C4-2B (cell line): ENCODE results near the gene SELENOW.

Source experiments
- H3K27ac ChIP-seq: fragments of 450-650 bp; 2 replicates; pipeline ENCODE4 v1.5.1; 2017
- ZFX ChIP-seq: fragments of 450-650 bp; IDR thresholded peaks from 2 replicates; pipeline ENCODE4 v1.6.1; 2017
- TF ChIP-seq, protein P1 (sequence below): fragments of 450-650 bp; conservative IDR thresholded peaks from 2 replicates; pipeline ENCODE4 v1.5.1; 2017; ENCODE audit warnings: mild to moderate bottlenecking

Gene SELENOW

DNA sequence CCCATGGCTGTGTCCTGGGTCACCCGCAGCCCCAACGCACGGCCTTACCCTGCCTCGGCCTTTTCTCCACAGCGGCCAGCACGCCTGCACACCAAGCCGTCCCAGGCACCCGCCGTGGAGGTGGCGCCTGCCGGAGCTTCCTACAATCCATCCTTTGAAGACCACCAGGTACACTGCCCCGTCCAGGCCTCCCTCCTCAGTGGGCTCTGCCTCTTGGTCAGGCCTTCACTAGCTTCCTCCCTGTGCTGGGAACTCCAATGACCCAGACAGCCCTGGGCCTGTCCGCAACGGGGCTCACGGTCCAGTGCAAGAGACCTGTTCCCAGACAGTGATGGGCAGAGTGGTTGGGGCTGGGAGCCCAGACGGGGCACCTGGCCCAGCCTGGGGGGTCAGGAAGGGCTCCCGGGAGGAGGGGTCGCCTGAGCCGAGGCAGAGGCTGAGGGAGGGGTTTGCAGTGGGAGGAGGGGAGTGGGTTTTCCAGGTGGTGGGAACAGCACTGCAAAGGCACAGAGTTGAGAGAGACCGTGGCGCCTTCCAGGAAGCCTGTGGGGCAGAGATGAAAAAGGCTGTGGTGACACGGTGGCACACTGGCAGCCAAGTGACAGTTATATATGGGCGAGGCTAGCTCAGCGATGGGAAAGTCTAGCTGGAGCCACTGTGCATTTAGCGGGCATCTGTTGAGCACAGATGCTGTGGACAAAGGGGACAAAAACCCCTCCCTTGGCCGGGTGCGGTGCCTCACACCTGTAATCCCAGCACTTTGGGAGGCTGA lies 25.9 kb upstream of the SELENOW start:
- H3K27ac ChIP-seq = no peak overlapping the region
- no peak for TF ChIP-seq ZFX
- TF ChIP-seq, protein P1, sequence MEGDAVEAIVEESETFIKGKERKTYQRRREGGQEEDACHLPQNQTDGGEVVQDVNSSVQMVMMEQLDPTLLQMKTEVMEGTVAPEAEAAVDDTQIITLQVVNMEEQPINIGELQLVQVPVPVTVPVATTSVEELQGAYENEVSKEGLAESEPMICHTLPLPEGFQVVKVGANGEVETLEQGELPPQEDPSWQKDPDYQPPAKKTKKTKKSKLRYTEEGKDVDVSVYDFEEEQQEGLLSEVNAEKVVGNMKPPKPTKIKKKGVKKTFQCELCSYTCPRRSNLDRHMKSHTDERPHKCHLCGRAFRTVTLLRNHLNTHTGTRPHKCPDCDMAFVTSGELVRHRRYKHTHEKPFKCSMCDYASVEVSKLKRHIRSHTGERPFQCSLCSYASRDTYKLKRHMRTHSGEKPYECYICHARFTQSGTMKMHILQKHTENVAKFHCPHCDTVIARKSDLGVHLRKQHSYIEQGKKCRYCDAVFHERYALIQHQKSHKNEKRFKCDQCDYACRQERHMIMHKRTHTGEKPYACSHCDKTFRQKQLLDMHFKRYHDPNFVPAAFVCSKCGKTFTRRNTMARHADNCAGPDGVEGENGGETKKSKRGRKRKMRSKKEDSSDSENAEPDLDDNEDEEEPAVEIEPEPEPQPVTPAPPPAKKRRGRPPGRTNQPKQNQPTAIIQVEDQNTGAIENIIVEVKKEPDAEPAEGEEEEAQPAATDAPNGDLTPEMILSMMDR = no peak

DNA sequence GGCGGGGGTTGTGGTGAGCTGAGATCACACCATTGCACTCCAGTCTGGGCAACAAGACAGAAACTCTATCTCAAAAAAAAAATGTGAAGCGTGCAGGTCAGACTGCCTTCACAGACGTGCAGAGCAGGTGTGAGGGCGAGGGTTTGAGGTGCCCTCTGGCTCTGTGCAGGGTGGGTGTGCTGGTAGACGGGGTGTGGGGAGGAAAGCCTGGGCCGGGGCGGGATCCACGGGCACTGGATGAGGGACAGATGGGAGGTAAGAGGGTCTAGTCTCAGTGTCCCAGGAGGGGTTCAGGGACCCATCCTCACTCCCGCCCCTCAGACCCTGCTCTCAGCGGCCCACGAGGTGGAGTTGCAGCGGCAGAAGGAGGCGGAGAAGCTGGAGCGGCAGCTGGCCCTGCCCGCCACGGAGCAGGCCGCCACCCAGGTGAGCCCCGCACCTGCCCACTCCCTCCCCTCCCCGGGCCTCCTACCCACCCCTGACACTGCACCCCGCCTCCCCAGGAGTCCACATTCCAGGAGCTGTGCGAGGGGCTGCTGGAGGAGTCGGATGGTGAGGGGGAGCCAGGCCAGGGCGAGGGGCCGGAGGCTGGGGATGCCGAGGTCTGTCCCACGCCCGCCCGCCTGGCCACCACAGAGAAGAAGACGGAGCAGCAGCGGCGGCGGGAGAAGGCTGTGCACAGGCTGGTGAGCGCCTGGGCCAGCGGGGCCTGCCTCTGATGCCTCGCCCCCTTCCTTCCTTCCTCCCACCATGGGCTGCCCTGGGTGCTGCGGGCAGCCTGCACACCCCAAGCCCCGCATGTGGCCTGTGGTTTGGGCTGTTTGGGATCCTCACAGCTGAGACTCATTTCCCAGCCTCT lies 24.1 kb upstream of the SELENOW start:
- no peak overlapping the region for H3K27ac ChIP-seq
- TF ChIP-seq, protein P1 = no peak
- TF ChIP-seq ZFX = no peak

DNA sequence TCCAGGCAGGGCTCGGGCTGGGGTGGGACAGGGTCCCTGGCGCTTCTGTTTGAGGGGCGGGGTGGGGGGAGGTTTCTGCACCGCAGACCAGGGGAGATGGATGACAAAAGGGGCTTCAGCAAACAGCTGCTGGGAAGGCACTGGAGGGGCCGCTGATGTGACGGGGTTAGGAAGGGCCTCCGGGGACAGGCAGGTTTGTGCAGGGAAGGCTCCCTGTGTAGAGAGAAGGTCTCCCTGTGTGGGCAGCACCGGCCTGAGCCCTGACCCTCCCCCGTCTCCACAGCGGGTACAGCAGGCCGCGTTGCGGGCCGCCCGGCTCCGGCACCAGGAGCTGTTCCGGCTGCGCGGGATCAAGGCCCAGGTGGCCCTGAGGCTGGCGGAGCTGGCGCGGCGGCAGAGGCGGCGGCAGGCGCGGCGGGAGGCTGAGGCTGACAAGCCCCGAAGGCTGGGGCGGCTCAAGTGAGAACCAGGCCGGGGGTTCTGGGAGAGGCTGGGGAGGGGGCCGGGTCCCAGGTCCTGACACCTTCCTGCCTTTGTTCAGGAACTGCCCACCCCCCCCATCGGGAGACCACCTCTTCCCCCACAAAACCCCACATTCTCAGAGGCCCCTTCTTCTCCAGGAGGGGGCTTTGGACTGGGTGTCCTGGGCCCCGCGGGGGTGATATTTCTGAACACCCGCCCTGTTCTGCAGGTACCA lies 23.3 kb upstream of the SELENOW start:
- no peak overlapping the region for H3K27ac ChIP-seq
- TF ChIP-seq ZFX = no peak
- TF ChIP-seq, protein P1 = no peak

DNA sequence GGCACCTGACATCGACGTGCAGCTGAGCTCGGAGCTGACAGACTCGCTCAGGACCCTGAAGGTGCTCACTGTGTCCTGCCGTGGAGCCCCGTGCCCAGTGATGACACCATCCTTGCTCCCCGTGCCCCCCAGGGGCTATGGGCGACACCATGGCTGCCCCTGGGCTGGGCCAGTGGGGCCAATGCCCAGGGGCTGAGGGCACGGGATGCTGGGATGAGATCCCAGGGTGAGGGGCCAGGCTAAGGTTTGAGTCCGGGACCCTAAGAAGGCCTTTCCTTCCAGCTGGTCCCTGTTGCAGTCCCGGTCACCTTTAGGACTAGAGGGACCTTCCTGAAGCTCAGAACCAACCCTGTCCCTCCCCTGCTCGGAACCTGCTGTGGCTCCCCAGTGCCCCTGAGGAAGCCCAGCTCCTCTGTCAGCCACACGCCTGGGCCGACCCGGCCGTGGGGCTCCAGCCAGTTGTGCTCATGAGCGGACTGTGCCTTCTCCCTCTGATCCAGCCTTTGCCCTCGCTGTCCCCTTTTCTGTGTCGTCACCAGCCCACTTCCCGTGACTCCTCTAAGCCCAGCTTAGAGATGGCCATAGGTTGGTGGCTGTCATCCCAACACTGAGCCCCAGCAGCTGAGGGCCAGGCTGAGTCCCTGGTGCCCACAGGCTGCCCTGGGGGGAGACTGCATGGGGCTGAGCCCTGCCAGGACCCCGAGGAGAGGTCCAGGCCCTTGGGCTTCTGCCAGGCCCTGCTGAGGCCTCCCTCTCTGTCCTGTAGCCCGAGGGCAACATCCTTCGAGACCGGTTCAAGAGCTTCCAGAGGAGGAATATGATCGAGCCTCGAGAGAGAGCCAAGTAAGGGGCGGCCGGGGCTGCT lies 22.5 kb upstream of the SELENOW start:
- H3K27ac ChIP-seq = no peak overlapping the region
- no peak for TF ChIP-seq ZFX
- TF ChIP-seq, protein P1 = no peak

DNA sequence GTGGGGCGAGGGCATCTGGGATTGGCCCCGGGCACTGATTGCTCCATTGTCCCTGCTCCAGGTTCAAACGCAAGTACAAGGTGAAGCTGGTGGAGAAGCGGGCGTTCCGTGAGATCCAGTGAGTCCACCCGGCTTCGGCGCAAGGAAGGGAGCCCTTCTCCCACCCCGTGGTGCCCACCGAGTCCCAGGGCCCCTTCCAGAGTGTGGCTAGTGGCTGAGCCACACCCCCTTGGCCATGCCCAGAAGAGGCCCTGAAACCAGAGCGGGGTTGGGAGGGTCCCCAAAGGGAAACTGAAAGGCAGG lies 21.9 kb upstream of the SELENOW start:
- TF ChIP-seq ZFX = no peak
- TF ChIP-seq, protein P1 = no peak

DNA sequence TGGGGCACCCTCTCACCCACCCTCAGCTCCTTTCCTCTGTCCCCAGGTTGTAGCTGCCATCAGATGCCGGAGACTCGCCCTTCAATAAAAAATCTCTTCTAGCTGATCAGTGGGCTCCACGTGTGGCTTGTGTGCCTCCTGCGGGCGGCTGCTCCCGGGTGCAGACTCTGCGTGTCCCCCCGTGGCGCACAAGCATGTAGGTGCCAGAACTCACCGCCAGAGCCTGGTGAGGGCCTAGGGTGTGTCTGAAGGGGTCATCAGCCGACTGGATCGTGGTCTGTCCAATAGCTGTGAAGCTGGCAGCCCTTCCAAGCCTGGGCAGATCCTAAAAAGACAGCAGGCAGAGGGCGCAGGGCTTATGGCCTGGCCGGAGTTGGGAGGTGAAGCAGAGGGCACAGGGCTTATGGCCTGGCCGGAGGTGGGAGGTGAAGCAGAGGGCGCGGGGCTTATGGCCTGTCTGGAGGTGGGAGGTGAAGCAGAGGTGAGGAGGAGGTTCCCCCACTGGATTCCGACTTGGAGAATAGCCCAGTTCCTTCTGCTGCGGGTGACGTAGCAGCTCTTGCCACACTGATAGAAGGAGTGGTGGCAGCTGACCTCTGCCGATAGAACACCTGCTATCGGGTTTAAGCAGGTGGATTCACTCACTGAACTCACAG lies 21.4 kb upstream of the SELENOW start:
- no peak overlapping the region for H3K27ac ChIP-seq
- TF ChIP-seq, protein P1 = no peak
- TF ChIP-seq ZFX = no peak

More for the DNA sequence above, 21.9 kb upstream of the SELENOW start:
- no peak overlapping the region for H3K27ac ChIP-seq
